ENCODE results near the gene NOSIP.
"Not testable (repeated sequence)": the region's sequence is repeated elsewhere in the genome, so short reads cannot be mapped to it uniquely, and the experiment has no call there.

Gene NOSIP

GRCh38 chr19:49580264-49581006 is at the start of gene NOSIP:
Gene NOSIP, minus strand, starts transcription at chr19:49580556. Its CDS starts 19,865 bp downstream, at chr19:49560691.
- peak; percentile 89 for DNase-seq (ENCODE audit: low spot score)

GRCh38 chr19:49629659-49630058 is 49.3 kb upstream of the NOSIP start:
- no peak for DNase-seq (ENCODE audit: low spot score)

DNA sequence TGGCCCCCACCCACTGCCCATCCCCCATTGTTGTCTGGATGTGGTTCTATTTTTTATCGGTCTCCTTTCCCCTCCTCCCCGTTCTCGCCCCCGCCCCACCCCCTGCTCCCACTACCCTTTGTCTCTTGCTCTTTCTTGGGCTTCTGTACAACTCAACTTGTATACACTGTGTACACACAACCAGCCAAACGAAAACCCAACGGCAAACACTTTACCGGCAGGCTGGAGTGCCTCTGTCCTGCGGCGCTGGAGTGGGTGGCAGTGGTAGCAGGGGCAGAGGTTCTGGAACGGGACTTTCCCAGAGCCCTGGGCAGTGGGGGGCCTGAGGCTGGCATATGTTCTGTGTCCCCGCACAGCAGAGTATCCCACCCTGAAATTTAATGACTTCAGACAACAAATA is 45.9 kb upstream of the NOSIP start:
- DNase-seq (ENCODE audit: low spot score): no peak

DNA sequence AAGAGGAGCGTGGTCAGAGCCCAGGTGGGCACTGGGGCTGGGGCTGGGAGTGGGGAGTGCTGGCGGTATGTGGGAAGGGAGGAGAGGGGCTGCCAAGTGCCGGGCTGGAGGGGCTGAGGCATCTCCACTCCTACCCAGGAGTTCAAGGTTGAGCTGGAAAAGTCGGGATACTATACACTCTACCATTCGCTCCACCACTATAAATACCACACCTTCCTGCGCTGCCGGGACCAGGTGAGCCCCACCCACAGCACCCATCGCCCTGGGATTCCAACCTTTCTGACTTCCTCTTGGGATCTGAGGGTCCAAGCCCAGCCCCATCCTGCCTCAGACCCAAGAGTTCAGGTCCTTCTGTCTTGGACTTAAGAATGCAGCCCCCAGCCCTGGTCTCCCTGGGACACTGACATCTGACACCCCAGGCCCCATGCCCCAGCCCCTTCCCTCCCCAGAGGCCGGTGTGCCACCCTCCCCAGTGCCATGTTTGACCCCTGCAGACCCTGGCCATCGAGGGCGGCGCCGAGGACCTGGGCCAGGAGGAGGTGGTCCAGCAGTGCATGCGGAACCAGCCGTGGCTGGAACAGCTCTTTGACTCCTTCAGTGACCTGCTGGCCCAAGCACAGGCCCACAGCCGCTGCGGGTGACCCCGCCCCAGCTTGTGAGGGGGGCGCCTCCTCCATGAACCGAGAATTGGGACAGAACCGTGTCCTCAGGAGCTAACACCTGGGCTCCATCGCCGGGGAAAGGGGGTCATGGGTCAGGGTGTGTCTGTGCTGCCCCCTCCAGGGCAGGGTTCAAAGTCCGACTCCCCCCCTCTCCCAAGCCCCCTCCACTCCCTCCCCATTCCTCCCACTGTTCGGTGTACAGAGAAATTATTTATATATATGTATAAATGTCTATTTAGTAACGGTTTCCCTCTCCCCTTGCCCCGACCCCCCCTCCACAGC is 44.9 kb upstream of the NOSIP start:
- DNase-seq (ENCODE audit: low spot score): no peak

DNA sequence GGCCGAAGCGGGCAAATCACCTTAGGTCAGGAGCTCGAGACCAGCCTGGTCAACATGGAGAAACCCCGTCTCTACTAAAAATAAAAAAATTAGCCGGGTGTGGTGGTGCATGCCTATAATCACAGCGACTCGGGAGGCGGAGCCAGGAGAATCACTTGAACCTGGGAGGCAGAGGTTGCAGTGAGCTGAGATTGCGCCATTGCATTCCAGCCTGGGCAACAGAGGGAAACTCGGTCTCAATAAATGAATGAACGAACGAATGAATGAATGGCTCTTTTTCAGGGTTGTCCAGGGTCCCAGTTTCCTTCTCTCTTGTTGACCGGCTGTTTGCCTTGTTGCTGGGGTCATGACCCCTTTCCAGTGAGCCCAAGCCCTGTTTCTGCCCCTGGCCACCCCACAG is 37.5 kb upstream of the NOSIP start:
- DNase-seq (ENCODE audit: low spot score): not testable (repeated sequence)

DNA sequence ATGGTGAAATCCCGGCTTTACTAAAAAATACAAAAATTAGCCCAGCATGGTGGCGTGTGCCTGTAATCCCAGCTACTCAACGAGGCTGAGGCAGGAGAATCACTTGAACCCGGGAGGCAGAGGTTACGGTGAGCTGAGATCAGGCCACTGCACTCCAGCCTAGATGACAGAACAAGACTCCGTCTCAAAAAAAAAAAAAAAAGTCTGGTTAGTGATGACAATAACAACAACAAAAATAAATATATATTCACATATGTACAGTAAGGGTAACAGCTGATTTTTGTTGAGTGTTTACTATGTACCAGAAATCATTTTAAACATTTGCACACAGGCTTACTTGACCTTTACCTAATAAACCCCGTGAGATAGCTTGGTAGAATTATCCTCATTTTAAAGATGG is 36.6 kb upstream of the NOSIP start:
- no peak for DNase-seq (ENCODE audit: low spot score)

DNA sequence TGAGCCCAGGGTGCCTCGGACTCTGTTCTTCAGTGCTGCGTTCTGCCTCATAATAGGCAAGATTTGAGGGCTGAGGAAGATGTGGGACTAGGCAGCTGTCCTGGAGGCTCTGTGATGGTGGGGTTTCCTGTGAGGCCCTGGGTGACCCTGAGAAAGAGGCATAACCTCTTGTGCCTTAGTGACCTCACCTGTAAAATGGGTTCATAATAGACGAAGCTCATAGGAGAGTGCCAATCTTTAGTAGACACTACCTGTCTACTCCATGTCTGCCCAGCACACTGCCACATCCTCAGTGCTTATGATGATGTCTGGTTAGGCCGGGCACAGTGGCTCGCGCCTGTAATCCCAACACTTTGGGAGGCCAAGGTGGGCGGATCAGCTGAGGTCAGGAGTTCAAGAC is 36.2 kb upstream of the NOSIP start:
- DNase-seq (ENCODE audit: low spot score): no peak

GRCh38 chr19:49615861-49616260 is 35.5 kb upstream of the NOSIP start:
- no peak for DNase-seq (ENCODE audit: low spot score)

DNA sequence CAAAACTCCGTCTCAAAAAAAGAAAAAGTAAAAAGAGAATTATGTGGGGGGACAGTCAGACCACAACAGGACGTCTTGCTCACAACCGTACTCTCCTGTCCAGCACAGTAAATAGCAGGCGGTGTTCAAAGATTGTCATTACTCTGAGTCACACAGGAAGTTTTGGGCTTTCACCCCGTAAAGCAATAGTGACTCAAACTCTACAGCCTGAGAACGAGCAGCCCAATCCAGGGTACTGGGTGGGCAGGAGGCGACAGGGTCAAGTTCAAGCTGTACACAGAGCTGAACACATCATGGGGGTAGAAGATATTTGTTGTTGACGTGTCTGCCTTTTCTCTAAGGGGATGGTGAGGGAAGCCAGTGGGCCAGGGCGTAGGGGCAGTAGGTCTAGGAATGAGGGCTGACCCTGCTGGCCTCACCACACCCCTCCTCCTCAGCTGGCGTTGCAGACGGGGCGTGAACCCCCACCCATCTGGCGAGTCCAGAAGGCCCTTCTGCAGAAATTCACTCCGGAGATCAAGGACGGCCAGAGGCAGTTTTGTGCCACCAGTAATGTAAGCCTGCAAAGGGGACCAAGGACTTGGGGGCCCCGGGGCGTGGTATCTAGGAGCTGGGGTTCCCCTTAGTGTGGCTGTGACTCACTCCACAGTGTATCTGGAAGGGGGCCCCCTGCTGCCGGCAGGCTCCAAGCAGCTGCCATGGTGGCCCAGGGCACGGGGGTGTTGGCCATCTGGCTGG is 33.9 kb upstream of the NOSIP start:
- no peak for DNase-seq (ENCODE audit: low spot score)

DNA sequence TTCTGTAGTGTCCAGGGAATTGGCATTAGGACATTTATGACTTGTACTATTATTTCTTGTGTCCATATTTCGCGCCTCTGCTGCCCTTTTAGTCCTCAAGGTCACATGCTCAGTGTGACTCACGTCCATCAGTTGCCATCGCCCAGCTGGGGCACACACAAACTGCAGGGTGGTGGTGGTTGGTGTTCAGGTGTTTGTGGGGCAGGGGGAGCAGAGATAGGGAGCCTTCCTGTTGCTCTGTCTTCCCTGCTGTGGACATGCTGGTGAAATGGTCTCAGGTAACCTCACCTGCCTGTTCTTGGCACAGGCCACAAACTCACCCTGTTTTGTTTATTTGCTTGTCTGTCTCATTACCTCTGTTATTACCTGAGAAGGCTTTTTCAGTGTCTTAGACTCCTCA is 33.0 kb upstream of the NOSIP start:
- DNase-seq (ENCODE audit: low spot score): no peak

DNA sequence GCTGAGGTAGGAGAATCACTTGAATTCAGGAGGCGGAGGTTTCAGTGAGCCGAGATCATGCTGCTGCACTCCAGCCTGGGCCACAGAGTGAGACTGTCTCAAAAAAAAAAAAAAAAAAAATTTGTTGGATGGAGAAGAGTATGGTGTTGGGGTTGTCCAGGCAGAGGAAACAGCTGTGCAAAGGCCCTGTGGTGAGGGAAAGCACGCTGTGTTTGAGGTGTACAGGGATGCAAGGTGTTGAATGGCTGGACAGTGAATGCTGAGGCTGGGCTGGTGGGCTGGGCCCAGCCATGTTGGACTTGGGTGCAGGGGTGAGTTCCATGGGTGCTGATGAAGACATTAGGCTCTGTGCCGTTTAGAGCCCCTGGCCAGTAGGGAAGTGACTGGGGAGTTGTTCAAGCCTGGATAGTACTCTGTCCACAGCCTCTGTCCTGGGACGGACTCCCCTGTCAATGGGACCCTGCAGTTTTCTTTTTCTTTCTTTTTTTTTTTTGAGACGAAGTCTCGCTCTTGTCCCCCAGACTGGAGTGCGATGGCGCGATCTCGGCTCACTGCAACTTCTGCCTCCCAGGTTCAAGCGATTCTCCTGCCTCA is 29.2 kb upstream of the NOSIP start:
- no peak for DNase-seq (ENCODE audit: low spot score)

GRCh38 chr19:49605605-49606004 is 25.2 kb upstream of the NOSIP start:
- DNase-seq (ENCODE audit: low spot score): no peak

GRCh38 chr19:49602806-49603205 is 22.4 kb upstream of the NOSIP start:
- no peak for DNase-seq (ENCODE audit: low spot score)

- DNase-seq (ENCODE audit: low spot score): no peak
These were observed 21.2 kb upstream of the NOSIP start for GRCh38 chr19:49601482-49602038.

GRCh38 chr19:49599378-49600295 is 19.3 kb upstream of the NOSIP start:
- no peak for DNase-seq (ENCODE audit: low spot score)

DNA sequence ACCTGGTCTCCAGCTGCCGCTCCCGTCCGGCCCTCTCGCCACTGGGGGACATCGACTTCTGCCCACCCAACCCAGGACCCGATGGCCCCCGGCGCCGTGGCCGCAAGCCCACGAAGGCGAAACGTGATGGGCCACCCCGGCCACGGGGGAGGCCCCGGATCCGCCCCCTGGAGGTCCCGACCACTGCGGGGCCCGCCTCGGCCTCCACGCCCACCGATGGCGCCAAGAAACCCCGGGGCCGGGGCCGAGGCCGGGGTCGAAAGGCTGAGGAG is 17.3 kb upstream of the NOSIP start:
- no peak for DNase-seq (ENCODE audit: low spot score)

DNA sequence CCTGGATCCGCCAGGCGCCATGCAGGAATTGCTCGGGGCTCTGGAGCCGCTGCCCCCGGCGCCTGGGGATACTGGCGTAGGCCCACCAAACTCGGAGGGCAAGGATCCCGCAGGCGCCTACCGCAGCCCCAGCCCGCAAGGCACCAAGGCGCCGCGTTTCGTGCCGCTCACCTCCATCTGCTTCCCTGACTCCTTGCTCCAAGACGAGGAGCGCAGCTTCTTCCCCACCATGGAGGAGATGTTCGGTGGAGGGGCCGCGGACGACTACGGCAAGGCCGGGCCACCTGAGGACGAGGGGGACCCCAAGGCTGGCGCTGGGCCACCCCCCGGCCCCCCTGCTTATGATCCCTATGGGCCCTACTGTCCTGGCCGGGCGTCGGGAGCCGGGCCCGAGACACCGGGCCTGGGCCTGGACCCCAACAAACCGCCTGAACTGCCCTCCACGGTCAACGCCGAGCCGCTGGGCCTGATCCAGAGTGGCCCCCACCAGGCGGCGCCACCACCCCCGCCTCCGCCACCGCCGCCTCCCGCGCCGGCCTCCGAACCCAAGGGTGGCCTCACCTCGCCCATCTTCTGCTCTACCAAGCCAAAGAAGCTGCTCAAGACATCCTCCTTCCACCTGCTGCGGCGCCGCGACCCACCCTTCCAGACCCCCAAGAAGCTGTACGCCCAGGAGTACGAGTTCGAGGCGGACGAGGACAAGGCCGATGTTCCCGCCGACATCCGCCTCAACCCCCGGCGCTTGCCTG is 16.8 kb upstream of the NOSIP start:
- no peak for DNase-seq (ENCODE audit: low spot score)

DNA sequence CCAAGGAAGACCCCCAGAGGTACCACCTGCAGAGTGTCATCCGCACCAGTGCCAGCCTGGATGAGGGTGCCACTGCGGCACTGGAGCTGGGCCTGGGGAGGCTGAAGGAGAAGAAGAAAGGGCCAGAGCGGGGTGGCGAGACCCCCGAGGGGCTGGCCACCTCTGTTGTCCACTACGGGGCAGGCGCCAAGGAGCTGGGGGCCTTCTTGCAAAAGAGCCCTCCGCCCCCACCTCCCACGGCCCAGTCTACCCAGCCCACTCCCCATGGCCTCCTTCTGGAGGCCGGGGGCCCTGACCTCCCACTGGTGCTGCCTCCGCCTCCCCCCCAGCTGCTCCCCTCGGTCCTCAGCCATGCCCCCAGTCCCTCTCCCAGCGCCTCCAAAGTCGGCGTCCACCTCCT is 16.1 kb upstream of the NOSIP start:
- DNase-seq (ENCODE audit: low spot score): no peak

DNA sequence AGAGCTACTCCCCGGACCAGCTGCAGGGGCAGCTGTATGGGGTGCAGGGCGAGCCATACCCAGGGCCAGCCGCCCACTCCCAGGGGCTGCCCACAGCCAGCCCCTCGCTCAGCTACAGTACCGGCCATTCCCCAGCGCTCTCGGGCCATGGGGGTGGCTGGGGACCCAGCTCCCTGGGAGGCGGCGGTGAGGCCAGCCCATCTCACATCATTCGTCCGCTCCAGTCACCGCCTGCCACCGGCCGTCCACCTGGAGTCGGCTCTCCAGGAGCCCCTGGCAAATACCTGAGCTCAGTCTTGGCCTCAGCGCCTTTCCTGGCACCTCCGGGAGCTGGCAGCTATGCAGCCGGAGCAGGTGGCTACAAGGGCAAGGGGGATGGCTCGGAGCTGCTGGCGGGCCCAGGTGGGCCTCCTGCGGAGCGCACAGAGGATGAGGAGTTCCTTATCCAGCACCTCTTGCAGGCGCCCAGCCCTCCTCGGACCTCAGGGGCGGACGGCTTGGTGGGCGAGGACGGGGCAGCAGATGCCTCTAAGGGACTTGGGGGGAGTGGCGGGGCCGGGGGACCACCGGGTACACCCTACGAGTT is 15.6 kb upstream of the NOSIP start:
- DNase-seq (ENCODE audit: low spot score): no peak

All from COLO829 (cell line).